ENCODE results near the gene PATE3. TPM values are rescaled to one million over a fixed set of nuclear protein-coding genes. Genes with fewer than 3 reads are reported as not detected.

Gene PATE3
- total RNA-seq, 4 donors from 2014 or later = not detected

- no peaks in the 10 kb centered on the region for H3K9me3 ChIP-seq
These were observed 17.3 kb upstream of the PATE3 start for GRCh38 chr11:125770583-125770982.

GRCh38 chr11:125772834-125773505 is 15.0 kb upstream of the PATE3 start:
- Histone ChIP-seq H3K36me3 (no peaks in the 10 kb centered on the region), H3K27me3 (no peaks in the 10 kb centered on the region), H3K9me3 (no peaks in the 10 kb centered on the region), H3K27ac (no peak overlapping the region), H3K4me1 (no peaks in the 10 kb centered on the region), H3K4me3 (no peak overlapping the region)
- no peak for DNase-seq (ENCODE audit: low spot score in 2 of 2)
- 60 to 69% methylated on average over 3 of the region's 3 CpGs for WGBS, 2 donors
- TF ChIP-seq EP300 (IDR thresholded peaks at IDR 0.05) = no peak
- TF ChIP-seq POLR2A (IDR thresholded peaks at IDR 0.05) = no peak
- no peak for TF ChIP-seq CTCF (IDR thresholded peaks at IDR 0.05)

More at GRCh38 chr11:125770583-125770982, 17.3 kb upstream of the PATE3 start:
- TF ChIP-seq EP300 (IDR thresholded peaks at IDR 0.05) (no peak), POLR2A (IDR thresholded peaks at IDR 0.05) (no peak), CTCF (IDR thresholded peaks at IDR 0.05) (no peak)
- Histone ChIP-seq H3K27me3 (no peaks in the 10 kb centered on the region), H3K4me1 (no peaks in the 10 kb centered on the region), H3K27ac (no peak overlapping the region), H3K4me3 (no peak overlapping the region), H3K36me3 (no peaks in the 10 kb centered on the region)
- WGBS, 2 donors = 78 to 88% methylated on average over 2 of the region's 2 CpGs
- DNase-seq (ENCODE audit: low spot score in 2 of 2) = no peak

- Histone ChIP-seq H3K4me1 (no peaks in the 10 kb centered on the region), H3K27me3 (no peaks in the 10 kb centered on the region), H3K36me3 (no peaks in the 10 kb centered on the region), H3K9me3 (no peaks in the 10 kb centered on the region), H3K4me3 (no peak overlapping the region), H3K27ac (no peak overlapping the region)
- TF ChIP-seq CTCF (IDR thresholded peaks at IDR 0.05) (no peak), POLR2A (IDR thresholded peaks at IDR 0.05) (no peak), EP300 (IDR thresholded peaks at IDR 0.05) (no peak)
- DNase-seq (ENCODE audit: low spot score in 2 of 2) = no peak
- WGBS, 2 donors = 65 to 66% methylated on average over 3 of the region's 3 CpGs
These were observed 14.4 kb upstream of the PATE3 start for GRCh38 chr11:125773516-125773915.

GRCh38 chr11:125777309-125777708 is 10.6 kb upstream of the PATE3 start:
- TF ChIP-seq POLR2A (IDR thresholded peaks at IDR 0.05) (no peak), CTCF (IDR thresholded peaks at IDR 0.05) (no peak), EP300 (IDR thresholded peaks at IDR 0.05) (no peak)
- 31 to 35% methylated on average over 5 of the region's 5 CpGs for WGBS, 2 donors
- Histone ChIP-seq H3K27me3 (no peaks in the 10 kb centered on the region), H3K4me1 (no peaks in the 10 kb centered on the region), H3K9me3 (no peaks in the 10 kb centered on the region), H3K4me3 (no peak overlapping the region), H3K36me3 (no peaks in the 10 kb centered on the region), H3K27ac (no peak overlapping the region)
- no peak for DNase-seq (ENCODE audit: low spot score in 2 of 2)

- no peak for TF ChIP-seq POLR2A (IDR thresholded peaks at IDR 0.05)
- no peak for TF ChIP-seq CTCF (IDR thresholded peaks at IDR 0.05)
- TF ChIP-seq EP300 (IDR thresholded peaks at IDR 0.05) = no peak
- H3K4me1 ChIP-seq = no peaks in the 10 kb centered on the region
- no peak within 1 kb of the TSS for H3K27ac ChIP-seq
- no peaks in the 10 kb centered on the region for H3K36me3 ChIP-seq
- no peak within 1 kb of the TSS for H3K4me3 ChIP-seq
- no peaks in the 10 kb centered on the region for H3K27me3 ChIP-seq
- no peaks in the 10 kb centered on the region for H3K9me3 ChIP-seq
- no peak for DNase-seq (ENCODE audit: low spot score in 2 of 2)
These were observed 9.2 kb upstream of the PATE3 start, which contains the start of gene PATE2 for GRCh38 chr11:125778728-125779127. PATE2 (minus strand) TSS chr11:125778828; CDS start chr11:125778773, 55 bp downstream.

Data from tibial nerve (tissue), 4 donors.